GM12878 (cell line): ENCODE measurements around the gene TMEM212. TPM values are rescaled to one million over a fixed set of nuclear protein-coding genes. Genes with fewer than 3 reads are reported as not detected.

Experiments
- CBX5 ChIP-seq: sonication (generic); IDR thresholded peaks from 2 replicates; pipeline ENCODE4 v1.6.1; 2016; ENCODE audit warnings: low read depth, moderate library complexity, mild to moderate bottlenecking, inconsistent platforms
- CREM ChIP-seq: IDR thresholded peaks from 2 replicates; pipeline ENCODE4 v1.6.1; 2014; ENCODE audit warnings: antibody characterized with exemption, low read depth
- EP300 ChIP-seq, 2 experiments: fragments of 150-350 bp in 1 of 2; IDR thresholded peaks; 2 replicates each; pipeline ENCODE4 v1.6.1; 2011 to 2012; ENCODE audit warnings: low read depth in 2 of 2, low read length in 2 of 2, borderline replicate concordance in 1 of 2, improper control_type of control experiment in 1 of 2, inconsistent platforms in 1 of 2; ENCODE audit not compliant: control insufficient read depth in 1 of 2
- HDAC2 ChIP-seq: fragments of 200-600 bp; sonication (generic); IDR thresholded peaks from 2 replicates; pipeline ENCODE4 v1.6.1; 2017
- KLF5 ChIP-seq: fragments of 450-650 bp; IDR thresholded peaks from 2 replicates; pipeline ENCODE4 v1.6.1; 2014; ENCODE audit warnings: mild to moderate bottlenecking; ENCODE audit not compliant: partially characterized antibody
- POLR2AphosphoS2 ChIP-seq: IDR thresholded peaks from 2 replicates; pipeline ENCODE4 v1.6.1; 2011; ENCODE audit warnings: low read depth, mild to moderate bottlenecking, low read length, improper control_type of control experiment, moderate library complexity
- RB1 ChIP-seq: fragments of 450-650 bp; formaldehyde crosslinking; IDR thresholded peaks from 2 replicates; pipeline ENCODE4 v1.6.1; 2017; ENCODE audit warnings: mild to moderate bottlenecking, borderline replicate concordance
- STAT3 ChIP-seq: IDR thresholded peaks from 2 replicates; pipeline ENCODE4 v1.6.1; 2011; ENCODE audit warnings: low read depth, low read length, improper control_type of control experiment
- ZNF24 ChIP-seq: fragments of 450-650 bp; IDR thresholded peaks from 2 replicates; pipeline ENCODE4 v1.6.1; 2017; ENCODE audit warnings: antibody characterized with exemption, mild to moderate bottlenecking
- polyA plus RNA-seq, 11 experiments: library from polyadenylated mRNA; depleted of rRNA in 4 of 11; unstranded in 6 of 11; stranded (reverse) in 5 of 11; fragments of >200 nt; fragmentation: Nextera tagmentation in 4 of 11; fragmentation: Illumina TruSeq in 1 of 11; extraction: Ambion mirVana in 4 of 11; extraction: Trizol in 1 of 11; gene quantifications; 1 replicate in 1 of 11; 2 replicates in 10 of 11; pipeline versions ENCODE4 v1.2.1 to v1.2.3, GENCODE V29; 2011 to 2016; ENCODE audit warnings: inconsistent platforms in 2 of 11, missing spikeins in 2 of 11, low read depth in 1 of 11
- total RNA-seq, 4 experiments: library from RNA; depleted of rRNA in 3 of 4; stranded (reverse); fragments of >200 nt in 3 of 4; fragmentation: Illumina TruSeq in 1 of 4; extraction: Trizol in 1 of 4; gene quantifications; 2 replicates each; pipeline versions ENCODE4 v1.2.1 to v1.2.3, GENCODE V29; 2013 to 2021
- TF ChIP-seq, protein P1 (sequence below): fragments of 450-650 bp; formaldehyde crosslinking; IDR thresholded peaks from 2 replicates; pipeline ENCODE4 v1.4.0; 2022; ENCODE audit warnings: mild to moderate bottlenecking, moderate library complexity
- TF ChIP-seq, protein P2 (sequence below): IDR thresholded peaks from 2 replicates; pipeline ENCODE4 v1.6.1; 2012; ENCODE audit warnings: improper control_type of control experiment, low read depth, low read length; ENCODE audit not compliant: insufficient replicate concordance
- TF ChIP-seq, protein P3 (sequence below): fragments of 450-650 bp; IDR thresholded peaks from 2 replicates; pipeline ENCODE4 v1.6.1; 2018; ENCODE audit warnings: borderline replicate concordance, mild to moderate bottlenecking; ENCODE audit not compliant: partially characterized antibody
- TF ChIP-seq, protein P4 (sequence below): IDR thresholded peaks from 2 replicates; pipeline ENCODE4 v1.6.1; 2012; ENCODE audit warnings: low read length, inconsistent platforms
- TF ChIP-seq, protein P5 (sequence below): IDR thresholded peaks from 2 replicates; pipeline ENCODE4 v1.6.1; 2011; ENCODE audit warnings: mild to moderate bottlenecking, low read depth, low read length, moderate library complexity; ENCODE audit not compliant: insufficient replicate concordance

Gene TMEM212
- total and polyA plus RNA-seq, 10 of the 15 experiments (the other 5 are each of a cell fraction or from before 2014, with no cell fraction given) = not detected

DNA sequence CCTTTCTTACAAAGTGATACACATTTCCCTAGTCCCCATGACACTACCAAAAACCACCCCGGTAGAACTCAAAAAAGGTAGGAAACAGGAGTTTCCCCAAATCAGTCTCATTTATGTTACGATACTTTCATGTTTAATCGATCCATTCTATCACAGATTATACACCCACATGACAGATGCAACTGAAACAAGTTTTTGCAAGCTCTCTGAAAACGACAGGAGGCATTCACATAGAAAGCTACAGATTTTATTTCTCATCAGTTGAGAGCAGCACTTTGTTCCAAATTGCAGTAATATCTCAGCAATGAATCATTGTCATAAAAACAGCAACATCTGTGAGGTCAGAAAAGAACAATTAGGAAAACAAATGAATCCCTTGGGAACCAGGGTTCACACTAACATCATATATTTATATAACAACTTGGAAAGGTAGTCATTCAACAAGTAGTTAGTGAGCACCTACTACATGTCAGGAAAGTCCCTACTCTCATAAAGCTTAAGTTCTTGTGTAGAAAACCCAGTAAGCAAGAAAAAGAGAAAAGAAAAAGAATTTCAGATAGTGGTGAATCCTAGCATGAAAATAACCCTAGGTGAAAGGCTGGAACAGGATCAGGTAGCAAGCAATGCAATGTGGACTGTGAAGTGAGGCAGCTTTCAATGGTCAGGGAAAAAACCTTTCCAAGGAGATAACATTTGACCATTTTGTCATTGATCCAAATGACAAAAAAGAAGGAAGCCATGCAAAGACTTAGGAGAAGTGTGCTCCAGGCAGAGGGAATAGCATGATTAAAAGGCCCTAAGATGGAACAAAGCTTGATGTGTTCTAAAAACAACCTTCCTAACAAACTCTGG is 41.2 kb upstream of the TMEM212 start (continued):
- TF ChIP-seq, protein P1, sequence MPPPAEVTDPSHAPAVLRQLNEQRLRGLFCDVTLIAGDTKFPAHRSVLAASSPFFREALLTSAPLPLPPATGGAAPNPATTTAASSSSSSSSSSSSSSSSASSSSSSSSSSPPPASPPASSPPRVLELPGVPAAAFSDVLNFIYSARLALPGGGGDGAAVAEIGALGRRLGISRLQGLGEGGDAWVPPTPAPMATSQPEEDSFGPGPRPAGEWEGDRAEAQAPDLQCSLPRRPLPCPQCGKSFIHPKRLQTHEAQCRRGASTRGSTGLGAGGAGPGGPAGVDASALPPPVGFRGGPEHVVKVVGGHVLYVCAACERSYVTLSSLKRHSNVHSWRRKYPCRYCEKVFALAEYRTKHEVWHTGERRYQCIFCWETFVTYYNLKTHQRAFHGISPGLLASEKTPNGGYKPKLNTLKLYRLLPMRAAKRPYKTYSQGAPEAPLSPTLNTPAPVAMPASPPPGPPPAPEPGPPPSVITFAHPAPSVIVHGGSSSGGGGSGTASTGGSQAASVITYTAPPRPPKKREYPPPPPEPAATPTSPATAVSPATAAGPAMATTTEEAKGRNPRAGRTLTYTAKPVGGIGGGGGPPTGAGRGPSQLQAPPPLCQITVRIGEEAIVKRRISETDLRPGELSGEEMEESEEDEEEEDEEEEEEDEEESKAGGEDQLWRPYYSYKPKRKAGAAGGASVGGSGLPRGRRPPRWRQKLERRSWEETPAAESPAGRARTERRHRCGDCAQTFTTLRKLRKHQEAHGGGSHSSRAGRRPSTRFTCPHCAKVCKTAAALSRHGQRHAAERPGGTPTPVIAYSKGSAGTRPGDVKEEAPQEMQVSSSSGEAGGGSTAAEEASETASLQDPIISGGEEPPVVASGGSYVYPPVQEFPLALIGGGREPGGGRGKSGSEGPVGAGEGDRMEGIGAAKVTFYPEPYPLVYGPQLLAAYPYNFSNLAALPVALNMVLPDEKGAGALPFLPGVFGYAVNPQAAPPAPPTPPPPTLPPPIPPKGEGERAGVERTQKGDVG (CRISPR knock-in tag) = no peak
- TF ChIP-seq RB1 = no peak; the same call in 1 of the 2 replicates
- TF ChIP-seq STAT3 = no peak
- no peak for TF ChIP-seq KLF5
- TF ChIP-seq, protein P2, sequence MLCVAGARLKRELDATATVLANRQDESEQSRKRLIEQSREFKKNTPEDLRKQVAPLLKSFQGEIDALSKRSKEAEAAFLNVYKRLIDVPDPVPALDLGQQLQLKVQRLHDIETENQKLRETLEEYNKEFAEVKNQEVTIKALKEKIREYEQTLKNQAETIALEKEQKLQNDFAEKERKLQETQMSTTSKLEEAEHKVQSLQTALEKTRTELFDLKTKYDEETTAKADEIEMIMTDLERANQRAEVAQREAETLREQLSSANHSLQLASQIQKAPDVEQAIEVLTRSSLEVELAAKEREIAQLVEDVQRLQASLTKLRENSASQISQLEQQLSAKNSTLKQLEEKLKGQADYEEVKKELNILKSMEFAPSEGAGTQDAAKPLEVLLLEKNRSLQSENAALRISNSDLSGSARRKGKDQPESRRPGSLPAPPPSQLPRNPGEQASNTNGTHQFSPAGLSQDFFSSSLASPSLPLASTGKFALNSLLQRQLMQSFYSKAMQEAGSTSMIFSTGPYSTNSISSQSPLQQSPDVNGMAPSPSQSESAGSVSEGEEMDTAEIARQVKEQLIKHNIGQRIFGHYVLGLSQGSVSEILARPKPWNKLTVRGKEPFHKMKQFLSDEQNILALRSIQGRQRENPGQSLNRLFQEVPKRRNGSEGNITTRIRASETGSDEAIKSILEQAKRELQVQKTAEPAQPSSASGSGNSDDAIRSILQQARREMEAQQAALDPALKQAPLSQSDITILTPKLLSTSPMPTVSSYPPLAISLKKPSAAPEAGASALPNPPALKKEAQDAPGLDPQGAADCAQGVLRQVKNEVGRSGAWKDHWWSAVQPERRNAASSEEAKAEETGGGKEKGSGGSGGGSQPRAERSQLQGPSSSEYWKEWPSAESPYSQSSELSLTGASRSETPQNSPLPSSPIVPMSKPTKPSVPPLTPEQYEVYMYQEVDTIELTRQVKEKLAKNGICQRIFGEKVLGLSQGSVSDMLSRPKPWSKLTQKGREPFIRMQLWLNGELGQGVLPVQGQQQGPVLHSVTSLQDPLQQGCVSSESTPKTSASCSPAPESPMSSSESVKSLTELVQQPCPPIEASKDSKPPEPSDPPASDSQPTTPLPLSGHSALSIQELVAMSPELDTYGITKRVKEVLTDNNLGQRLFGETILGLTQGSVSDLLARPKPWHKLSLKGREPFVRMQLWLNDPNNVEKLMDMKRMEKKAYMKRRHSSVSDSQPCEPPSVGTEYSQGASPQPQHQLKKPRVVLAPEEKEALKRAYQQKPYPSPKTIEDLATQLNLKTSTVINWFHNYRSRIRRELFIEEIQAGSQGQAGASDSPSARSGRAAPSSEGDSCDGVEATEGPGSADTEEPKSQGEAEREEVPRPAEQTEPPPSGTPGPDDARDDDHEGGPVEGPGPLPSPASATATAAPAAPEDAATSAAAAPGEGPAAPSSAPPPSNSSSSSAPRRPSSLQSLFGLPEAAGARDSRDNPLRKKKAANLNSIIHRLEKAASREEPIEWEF = peak; percentile 85
- no peak for TF ChIP-seq CBX5
- no peak for TF ChIP-seq HDAC2
- TF ChIP-seq POLR2AphosphoS2 = no peak
- TF ChIP-seq, protein P3, sequence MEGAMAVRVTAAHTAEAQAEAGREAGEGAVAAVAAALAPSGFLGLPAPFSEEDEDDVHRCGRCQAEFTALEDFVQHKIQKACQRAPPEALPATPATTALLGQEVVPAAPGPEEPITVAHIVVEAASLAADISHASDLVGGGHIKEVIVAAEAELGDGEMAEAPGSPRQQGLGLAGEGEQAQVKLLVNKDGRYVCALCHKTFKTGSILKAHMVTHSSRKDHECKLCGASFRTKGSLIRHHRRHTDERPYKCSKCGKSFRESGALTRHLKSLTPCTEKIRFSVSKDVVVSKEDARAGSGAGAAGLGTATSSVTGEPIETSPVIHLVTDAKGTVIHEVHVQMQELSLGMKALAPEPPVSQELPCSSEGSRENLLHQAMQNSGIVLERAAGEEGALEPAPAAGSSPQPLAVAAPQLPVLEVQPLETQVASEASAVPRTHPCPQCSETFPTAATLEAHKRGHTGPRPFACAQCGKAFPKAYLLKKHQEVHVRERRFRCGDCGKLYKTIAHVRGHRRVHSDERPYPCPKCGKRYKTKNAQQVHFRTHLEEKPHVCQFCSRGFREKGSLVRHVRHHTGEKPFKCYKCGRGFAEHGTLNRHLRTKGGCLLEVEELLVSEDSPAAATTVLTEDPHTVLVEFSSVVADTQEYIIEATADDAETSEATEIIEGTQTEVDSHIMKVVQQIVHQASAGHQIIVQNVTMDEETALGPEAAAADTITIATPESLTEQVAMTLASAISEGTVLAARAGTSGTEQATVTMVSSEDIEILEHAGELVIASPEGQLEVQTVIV = no peak
- TF ChIP-seq ZNF24 = no peak
- TF ChIP-seq, protein P4, sequence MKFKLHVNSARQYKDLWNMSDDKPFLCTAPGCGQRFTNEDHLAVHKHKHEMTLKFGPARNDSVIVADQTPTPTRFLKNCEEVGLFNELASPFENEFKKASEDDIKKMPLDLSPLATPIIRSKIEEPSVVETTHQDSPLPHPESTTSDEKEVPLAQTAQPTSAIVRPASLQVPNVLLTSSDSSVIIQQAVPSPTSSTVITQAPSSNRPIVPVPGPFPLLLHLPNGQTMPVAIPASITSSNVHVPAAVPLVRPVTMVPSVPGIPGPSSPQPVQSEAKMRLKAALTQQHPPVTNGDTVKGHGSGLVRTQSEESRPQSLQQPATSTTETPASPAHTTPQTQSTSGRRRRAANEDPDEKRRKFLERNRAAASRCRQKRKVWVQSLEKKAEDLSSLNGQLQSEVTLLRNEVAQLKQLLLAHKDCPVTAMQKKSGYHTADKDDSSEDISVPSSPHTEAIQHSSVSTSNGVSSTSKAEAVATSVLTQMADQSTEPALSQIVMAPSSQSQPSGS = peak; percentile 40; the same call in 1 of the 2 replicates
- TF ChIP-seq, protein P5, sequence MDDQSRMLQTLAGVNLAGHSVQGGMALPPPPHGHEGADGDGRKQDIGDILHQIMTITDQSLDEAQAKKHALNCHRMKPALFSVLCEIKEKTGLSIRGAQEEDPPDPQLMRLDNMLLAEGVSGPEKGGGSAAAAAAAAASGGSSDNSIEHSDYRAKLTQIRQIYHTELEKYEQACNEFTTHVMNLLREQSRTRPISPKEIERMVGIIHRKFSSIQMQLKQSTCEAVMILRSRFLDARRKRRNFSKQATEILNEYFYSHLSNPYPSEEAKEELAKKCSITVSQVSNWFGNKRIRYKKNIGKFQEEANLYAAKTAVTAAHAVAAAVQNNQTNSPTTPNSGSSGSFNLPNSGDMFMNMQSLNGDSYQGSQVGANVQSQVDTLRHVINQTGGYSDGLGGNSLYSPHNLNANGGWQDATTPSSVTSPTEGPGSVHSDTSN = no peak
- peak; percentile 59 to 78; a peak in 2 of 4 replicates for TF ChIP-seq EP300 (IDR thresholded peaks at IDR 0.05; ENCODE audit: borderline replicate concordance in 1 of 2, control insufficient read depth in 1 of 2, low read depth in 2 of 2, low read length in 2 of 2)
- TF ChIP-seq CREM = no peak
